HCT116 (cell line): ENCODE data around the gene FITM1.

Experiments
- EZH2 ChIP-seq: fragments of 200-600 bp; sonication (generic); IDR thresholded peaks from 2 replicates; pipeline ENCODE4 v1.6.1; 2017; ENCODE audit warnings: antibody characterized with exemption, mixed run types
- EZH2phosphoT487 ChIP-seq: fragments of 200-600 bp; IDR thresholded peaks from 2 replicates; pipeline ENCODE4 v1.6.1; 2018; ENCODE audit warnings: antibody characterized with exemption, borderline replicate concordance
- POLR2A ChIP-seq: IDR thresholded peaks from 2 replicates; pipeline ENCODE4 v1.7.0; 2011; ENCODE audit warnings: borderline replicate concordance; ENCODE audit not compliant: insufficient read depth, insufficient read length; ENCODE audit errors: extremely low read depth
- POLR2AphosphoS5 ChIP-seq: IDR thresholded peaks from 2 replicates; pipeline ENCODE4 v1.6.1; 2011; ENCODE audit warnings: mild to moderate bottlenecking, low read depth, low read length, moderate library complexity
- SP1 ChIP-seq: IDR thresholded peaks from 2 replicates; pipeline ENCODE4 v1.6.1; 2012; ENCODE audit warnings: low read depth
- TCF7L2 ChIP-seq: IDR thresholded peaks from 2 replicates; pipeline ENCODE4 v1.7.0; 2011; ENCODE audit warnings: borderline replicate concordance, inconsistent platforms; ENCODE audit not compliant: insufficient read depth, insufficient read length; ENCODE audit errors: extremely low read depth
- TF ChIP-seq, protein P1 (sequence below): IDR thresholded peaks from 2 replicates; pipeline ENCODE4 v1.6.1; 2011; ENCODE audit warnings: mild to moderate bottlenecking, low read length, moderate library complexity; ENCODE audit not compliant: insufficient replicate concordance; ENCODE audit errors: extremely low read depth
- TF ChIP-seq, protein P2 (sequence below), 3 experiments: fragments of 200-600 bp in 1 of 3; sonication (generic) in 1 of 3; IDR thresholded peaks in 2 of 3; conservative IDR thresholded peaks in 1 of 3; 2 replicates each; pipeline ENCODE4 v1.5.1; 2012 to 2017; ENCODE audit warnings: low read depth in 2 of 3, low read length in 2 of 3, antibody characterized with exemption in 1 of 3, borderline replicate concordance in 1 of 3, control low read depth in 1 of 3, mild to moderate bottlenecking in 1 of 3, mixed read lengths in 1 of 3, mixed run types in 1 of 3, moderate library complexity in 1 of 3; ENCODE audit not compliant: insufficient read depth in 1 of 3

- TF ChIP-seq POLR2A (no peak), POLR2AphosphoS5 (no peak), TCF7L2 (no peak), EZH2phosphoT487 (no peak), EZH2 (no peak), SP1 (no peak)
- TF ChIP-seq, protein P1, sequence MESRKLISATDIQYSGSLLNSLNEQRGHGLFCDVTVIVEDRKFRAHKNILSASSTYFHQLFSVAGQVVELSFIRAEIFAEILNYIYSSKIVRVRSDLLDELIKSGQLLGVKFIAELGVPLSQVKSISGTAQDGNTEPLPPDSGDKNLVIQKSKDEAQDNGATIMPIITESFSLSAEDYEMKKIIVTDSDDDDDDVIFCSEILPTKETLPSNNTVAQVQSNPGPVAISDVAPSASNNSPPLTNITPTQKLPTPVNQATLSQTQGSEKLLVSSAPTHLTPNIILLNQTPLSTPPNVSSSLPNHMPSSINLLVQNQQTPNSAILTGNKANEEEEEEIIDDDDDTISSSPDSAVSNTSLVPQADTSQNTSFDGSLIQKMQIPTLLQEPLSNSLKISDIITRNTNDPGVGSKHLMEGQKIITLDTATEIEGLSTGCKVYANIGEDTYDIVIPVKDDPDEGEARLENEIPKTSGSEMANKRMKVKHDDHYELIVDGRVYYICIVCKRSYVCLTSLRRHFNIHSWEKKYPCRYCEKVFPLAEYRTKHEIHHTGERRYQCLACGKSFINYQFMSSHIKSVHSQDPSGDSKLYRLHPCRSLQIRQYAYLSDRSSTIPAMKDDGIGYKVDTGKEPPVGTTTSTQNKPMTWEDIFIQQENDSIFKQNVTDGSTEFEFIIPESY, result no peak
- TF ChIP-seq, protein P2, sequence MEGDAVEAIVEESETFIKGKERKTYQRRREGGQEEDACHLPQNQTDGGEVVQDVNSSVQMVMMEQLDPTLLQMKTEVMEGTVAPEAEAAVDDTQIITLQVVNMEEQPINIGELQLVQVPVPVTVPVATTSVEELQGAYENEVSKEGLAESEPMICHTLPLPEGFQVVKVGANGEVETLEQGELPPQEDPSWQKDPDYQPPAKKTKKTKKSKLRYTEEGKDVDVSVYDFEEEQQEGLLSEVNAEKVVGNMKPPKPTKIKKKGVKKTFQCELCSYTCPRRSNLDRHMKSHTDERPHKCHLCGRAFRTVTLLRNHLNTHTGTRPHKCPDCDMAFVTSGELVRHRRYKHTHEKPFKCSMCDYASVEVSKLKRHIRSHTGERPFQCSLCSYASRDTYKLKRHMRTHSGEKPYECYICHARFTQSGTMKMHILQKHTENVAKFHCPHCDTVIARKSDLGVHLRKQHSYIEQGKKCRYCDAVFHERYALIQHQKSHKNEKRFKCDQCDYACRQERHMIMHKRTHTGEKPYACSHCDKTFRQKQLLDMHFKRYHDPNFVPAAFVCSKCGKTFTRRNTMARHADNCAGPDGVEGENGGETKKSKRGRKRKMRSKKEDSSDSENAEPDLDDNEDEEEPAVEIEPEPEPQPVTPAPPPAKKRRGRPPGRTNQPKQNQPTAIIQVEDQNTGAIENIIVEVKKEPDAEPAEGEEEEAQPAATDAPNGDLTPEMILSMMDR (IDR thresholded peaks at IDR 0.05 in 2 of 3, conservative IDR thresholded peaks at IDR 0.05 in 1 of 3; ENCODE audit: borderline replicate concordance in 1 of 3, insufficient read depth in 1 of 3, low read depth in 2 of 3, low read length in 2 of 3), result no peak
Observed at GRCh38 chr14:24181371-24182077, 51.1 kb downstream of the FITM1 start.
